Endothelial cell of umbilical vein (primary cell): ENCODE results near the gene DUSP5. TPM values are rescaled to one million over a fixed set of nuclear protein-coding genes. Genes with fewer than 3 reads are reported as not detected.

Experiments
- BruUV-seq: library from RNA; stranded (reverse); fragments of 400-500 nt; replicated peaks from 2 replicates; lab custom pipeline; 2021; lab: Mats Ljungman, UMichigan
- CTCF ChIA-PET: fragments of 300-600, 350-600 bp; sonication (Branson Sonifier 250); formaldehyde crosslinking; loops from one replicate; lab custom pipeline; 2021; ENCODE audit warnings: antibody characterized with exemption, inconsistent platforms; lab: Charles Lee
- POLR2A ChIA-PET: fragments of 300-600, 350-600 bp; sonication (Branson Sonifier 250); formaldehyde crosslinking; loops from one replicate; lab custom pipeline; 2021; ENCODE audit warnings: antibody characterized with exemption, inconsistent platforms; lab: Charles Lee
- DNase-seq: peaks from one replicate; pipeline ENCODE4 v3.0.0-alpha.2; 2011; ENCODE audit warnings: low read depth, low spot score
- FAIRE-seq: peaks from 2 replicates; lab custom pipeline; 2011; peaks lifted over from hg19 to GRCh38; lab: Jason Lieb, UNC
- H2AFZ ChIP-seq: 2 replicates; pipeline ENCODE4 v1.6.0; 2012; ENCODE audit warnings: low read depth, low read length, control low read depth, inconsistent platforms
- H3K27ac ChIP-seq: 2 replicates; pipeline ENCODE4 v1.5.1; 2011; ENCODE audit warnings: low read depth, mild to moderate bottlenecking, control low read depth, low read length, moderate library complexity; ENCODE audit not compliant: insufficient read depth
- H3K27me3 ChIP-seq, 2 experiments: 2 replicates each; pipeline versions ENCODE4 v1.6.0 to v1.6.1; 2011; ENCODE audit warnings: low read length in 2 of 2, mixed read lengths in 1 of 2; ENCODE audit not compliant: control insufficient read depth in 2 of 2, insufficient read depth in 2 of 2
- H3K36me3 ChIP-seq, 2 experiments: 2 replicates in 1 of 2; 3 replicates in 1 of 2; pipeline ENCODE4 v1.5.1; 2011; ENCODE audit warnings: low read length in 2 of 2, mild to moderate bottlenecking in 1 of 2, moderate library complexity in 1 of 2; ENCODE audit not compliant: control insufficient read depth in 2 of 2, insufficient read depth in 2 of 2; ENCODE audit errors: extremely low read depth in 1 of 2
- H3K4me1 ChIP-seq: 3 replicates; pipeline ENCODE4 v1.5.1; 2011; ENCODE audit warnings: mild to moderate bottlenecking, low read length; ENCODE audit not compliant: control insufficient read depth, insufficient read depth; ENCODE audit errors: extremely low read depth
- H3K4me2 ChIP-seq: 2 replicates; pipeline ENCODE4 v1.6.1; 2011; ENCODE audit warnings: low read length, control low read depth, mixed read lengths; ENCODE audit not compliant: insufficient read depth
- H3K4me3 ChIP-seq, 3 experiments: fragments of 200-600 bp in 1 of 3; sonication (generic), shearing (Covaris generic) in 1 of 3; replicated peaks in 1 of 3; 2 replicates each; pipeline ENCODE4 v1.5.1; 2011 to 2016; ENCODE audit warnings: control low read depth in 3 of 3, low read length in 3 of 3, mild to moderate bottlenecking in 2 of 3, inconsistent platforms in 1 of 3, low read depth in 1 of 3, moderate library complexity in 1 of 3; ENCODE audit not compliant: insufficient read depth in 1 of 3
- H3K79me2 ChIP-seq: 2 replicates; pipeline ENCODE4 v1.6.0; 2012; ENCODE audit warnings: low read length, inconsistent platforms; ENCODE audit not compliant: control insufficient read depth, insufficient read depth
- H3K9ac ChIP-seq: replicated peaks from 2 replicates; pipeline ENCODE3; 2011; ENCODE audit warnings: low read length, control low read depth; ENCODE audit not compliant: insufficient read depth; ENCODE audit errors: extremely low read depth
- H3K9me1 ChIP-seq: replicated peaks from 3 replicates; pipeline ENCODE4 v1.6.0; 2011; ENCODE audit warnings: mild to moderate bottlenecking, low read length; ENCODE audit not compliant: control insufficient read depth, insufficient read depth; ENCODE audit errors: extremely low read depth
- H3K9me3 ChIP-seq: replicated peaks from 2 replicates; pipeline ENCODE4 v1.5.1; 2012; ENCODE audit warnings: low read length, inconsistent platforms; ENCODE audit not compliant: control insufficient read depth, insufficient read depth
- H4K20me1 ChIP-seq: replicated peaks from 2 replicates; pipeline ENCODE3; 2011; ENCODE audit warnings: mild to moderate bottlenecking, low read length; ENCODE audit not compliant: control insufficient read depth, insufficient read depth; ENCODE audit errors: extremely low read depth
- EZH2 ChIP-seq: IDR thresholded peaks from 2 replicates; pipeline ENCODE4 v1.6.1; 2012; ENCODE audit warnings: borderline replicate concordance, low read depth, mild to moderate bottlenecking, moderate library complexity, low read length, inconsistent platforms; ENCODE audit not compliant: severe bottlenecking
- FOS ChIP-seq: IDR thresholded peaks from 2 replicates; pipeline ENCODE4 v1.6.1; 2011; ENCODE audit warnings: mild to moderate bottlenecking, low read length, moderate library complexity, borderline replicate concordance; ENCODE audit not compliant: insufficient read depth
- GATA2 ChIP-seq: IDR thresholded peaks from 2 replicates; pipeline ENCODE4 v1.7.0; 2011; ENCODE audit warnings: low read depth, mild to moderate bottlenecking, moderate library complexity, mixed read lengths, low read length; ENCODE audit not compliant: insufficient read length, insufficient read depth
- JUN ChIP-seq: IDR thresholded peaks from 2 replicates; pipeline ENCODE4 v1.6.1; 2011; ENCODE audit warnings: borderline replicate concordance, low read depth; ENCODE audit not compliant: insufficient read length, insufficient read depth
- MYC ChIP-seq: IDR thresholded peaks from one replicate; pipeline ENCODE4 v1.6.1; 2011; ENCODE audit warnings: mild to moderate bottlenecking, low read depth, low read length
- POLR2A ChIP-seq: IDR thresholded peaks from 2 replicates; pipeline ENCODE4 v1.6.1; 2012; ENCODE audit warnings: low read depth, mild to moderate bottlenecking, control low read depth, low read length
- POLR2AphosphoS5 ChIP-seq: IDR thresholded peaks from 2 replicates; pipeline ENCODE4 v1.6.1; 2012; ENCODE audit warnings: low read depth, mild to moderate bottlenecking, control low read depth, low read length, moderate library complexity; ENCODE audit not compliant: insufficient read depth
- dilution Hi-C: fragments of 300-500 bp; cut with MboI; formaldehyde crosslinking; loops from one replicate; pipeline ENCODE4 v1.15.0; 2019; ENCODE audit warnings: low sequenced_read_pairs; ENCODE audit not compliant: extremely low pct_ligation_motif_present
- intact Hi-C: fragments of 100-400 bp; cut with micrococcal nuclease; formaldehyde crosslinking; loops from one replicate; pipeline ENCODE4 v1.10.0; 2022
- polyA plus RNA-seq, 4 experiments: library from polyadenylated mRNA; depleted of rRNA in 3 of 4; stranded (reverse) in 3 of 4; unstranded in 1 of 4; fragments of >200 nt; gene quantifications; 2 replicates each; pipeline versions ENCODE4 v1.2.1 to v1.2.3, GENCODE V29; 2011 to 2012; ENCODE audit warnings: missing spikeins in 1 of 4
- total RNA-seq: library from RNA; stranded (reverse); gene quantifications from 2 replicates; pipeline ENCODE4 v1.2.3, GENCODE V29; 2021
- TF ChIP-seq, protein P1 (sequence below), 2 donors: IDR thresholded peaks; 1 replicate in 1 of 2; 2 replicates in 1 of 2; pipeline ENCODE4 v1.5.1; 2011; ENCODE audit warnings: low read length in 2 of 2, mild to moderate bottlenecking in 2 of 2, moderate library complexity in 2 of 2, control low read depth in 1 of 2, inconsistent platforms in 1 of 2, low read depth in 1 of 2; ENCODE audit not compliant: insufficient read depth in 1 of 2; ENCODE audit errors: extremely low read depth in 1 of 2
- TF ChIP-seq, protein P2 (sequence below): IDR thresholded peaks from 2 replicates; pipeline ENCODE4 v1.6.1; 2011; ENCODE audit not compliant: insufficient read depth, insufficient read length

The DUSP5 gene
- total and polyA plus RNA-seq, 2 donors (not counting 3 experiments of a cell fraction or from before 2014, with no cell fraction given) = 12.2 to 25.2 TPM

DNA sequence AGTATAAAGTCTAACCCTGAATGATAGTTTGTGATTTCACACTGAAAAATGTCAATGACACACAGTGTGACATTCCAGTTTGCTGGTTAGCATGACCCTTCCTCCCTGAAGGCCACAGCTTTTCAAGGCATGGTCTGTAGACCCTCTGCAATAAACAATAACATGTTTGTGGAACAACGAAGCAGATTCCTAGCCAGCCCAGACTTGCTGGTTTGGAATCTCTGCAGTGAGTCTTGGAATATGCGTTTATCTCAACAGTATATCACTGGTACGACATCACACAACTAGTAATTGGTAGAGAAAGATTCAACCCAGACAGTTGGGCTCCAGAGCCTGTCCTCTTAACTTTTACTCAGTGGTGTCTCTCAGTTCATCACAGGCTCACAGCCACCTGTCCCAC lies 23.7 kb upstream of the DUSP5 start:
- H3K9me3 ChIP-seq = no peaks in the 10 kb centered on the region
- DNase-seq = no peak
- no peak for FAIRE-seq
- TF ChIP-seq POLR2A = no peak
- no peak for TF ChIP-seq FOS
- TF ChIP-seq, protein P1, sequence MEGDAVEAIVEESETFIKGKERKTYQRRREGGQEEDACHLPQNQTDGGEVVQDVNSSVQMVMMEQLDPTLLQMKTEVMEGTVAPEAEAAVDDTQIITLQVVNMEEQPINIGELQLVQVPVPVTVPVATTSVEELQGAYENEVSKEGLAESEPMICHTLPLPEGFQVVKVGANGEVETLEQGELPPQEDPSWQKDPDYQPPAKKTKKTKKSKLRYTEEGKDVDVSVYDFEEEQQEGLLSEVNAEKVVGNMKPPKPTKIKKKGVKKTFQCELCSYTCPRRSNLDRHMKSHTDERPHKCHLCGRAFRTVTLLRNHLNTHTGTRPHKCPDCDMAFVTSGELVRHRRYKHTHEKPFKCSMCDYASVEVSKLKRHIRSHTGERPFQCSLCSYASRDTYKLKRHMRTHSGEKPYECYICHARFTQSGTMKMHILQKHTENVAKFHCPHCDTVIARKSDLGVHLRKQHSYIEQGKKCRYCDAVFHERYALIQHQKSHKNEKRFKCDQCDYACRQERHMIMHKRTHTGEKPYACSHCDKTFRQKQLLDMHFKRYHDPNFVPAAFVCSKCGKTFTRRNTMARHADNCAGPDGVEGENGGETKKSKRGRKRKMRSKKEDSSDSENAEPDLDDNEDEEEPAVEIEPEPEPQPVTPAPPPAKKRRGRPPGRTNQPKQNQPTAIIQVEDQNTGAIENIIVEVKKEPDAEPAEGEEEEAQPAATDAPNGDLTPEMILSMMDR (IDR thresholded peaks at IDR 0.05; ENCODE audit: extremely low read depth in 1 of 2, insufficient read depth in 1 of 2, low read depth in 1 of 2, low read length in 2 of 2) = no peak
- TF ChIP-seq GATA2 = no peak
- no peak for TF ChIP-seq EZH2
- TF ChIP-seq, protein P2, sequence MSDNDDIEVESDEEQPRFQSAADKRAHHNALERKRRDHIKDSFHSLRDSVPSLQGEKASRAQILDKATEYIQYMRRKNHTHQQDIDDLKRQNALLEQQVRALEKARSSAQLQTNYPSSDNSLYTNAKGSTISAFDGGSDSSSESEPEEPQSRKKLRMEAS = no peak
- no peak for TF ChIP-seq POLR2AphosphoS5
- no peak for TF ChIP-seq JUN
- TF ChIP-seq MYC = no peak
- no peaks in the 10 kb centered on the region for H3K36me3 ChIP-seq
- no peaks in the 10 kb centered on the region for H4K20me1 ChIP-seq
- dilution Hi-C loops = no loop called here
- no peak overlapping the region for H3K4me2 ChIP-seq
- no peaks in the 10 kb centered on the region for H3K9me1 ChIP-seq
- POLR2A ChIA-PET = no interaction called here
- intact Hi-C loops = no loop called here
- no peak overlapping the region for H3K27ac ChIP-seq
- H3K4me3 ChIP-seq = no peak overlapping the region
- H3K4me1 ChIP-seq = no peaks in the 10 kb centered on the region
- no peak overlapping the region for H3K9ac ChIP-seq
- CTCF ChIA-PET = interaction anchor here (1.1 to 1.3 kb wide), 2 partner anchors 63 to 75 kb away, joined by 3 to 4 read pairs; no protein-coding TSS in a partner anchor
- H2AFZ ChIP-seq = no peak overlapping the region
- no TSS peak for BruUV-seq
- no peaks in the 10 kb centered on the region for H3K79me2 ChIP-seq
- no peaks in the 10 kb centered on the region for H3K27me3 ChIP-seq
